Hindlimb muscle (tissue), 1 donor: ENCODE data around the gene TMTC1. TPM values are rescaled to one million over a fixed set of nuclear protein-coding genes. Genes with fewer than 3 reads are reported as not detected.
A peak's percentile ranks its signal among the peaks of the same experiment; 100 is the strongest.

ENCODE experiments used
- DNase-seq: peaks from one replicate; pipeline ENCODE4 v3.0.0-alpha.2; 2013
- polyA plus RNA-seq: library from polyadenylated mRNA; unstranded; fragments of 120-200 nt; gene quantifications from one replicate; pipeline ENCODE4 v1.2.1, GENCODE V29; 2013; ENCODE audit not compliant: insufficient read length

TMTC1 gene
- polyA plus RNA-seq, 1 donor: 57.0 TPM

- no peak for DNase-seq
Observed at GRCh38 chr12:29739279-29739991, 44.3 kb downstream of the TMTC1 start.

DNA sequence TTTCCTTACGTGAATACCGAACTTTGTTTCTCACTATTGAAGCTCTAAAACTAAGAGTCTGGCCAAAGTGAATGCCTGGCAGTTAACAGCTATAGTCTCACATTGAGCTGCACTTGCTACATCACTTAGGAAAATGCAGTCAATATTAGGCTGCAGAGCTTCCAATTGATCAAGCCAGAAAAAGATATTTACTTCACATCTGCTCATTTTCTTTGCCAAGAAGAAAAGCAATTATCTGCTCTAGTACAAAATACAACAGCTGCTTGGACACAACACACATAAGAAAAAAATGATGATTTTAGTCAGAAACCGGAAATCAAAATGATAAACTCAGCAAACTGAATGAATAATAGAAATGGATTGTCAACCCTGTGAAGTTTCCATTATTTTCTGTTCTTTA lies 45.4 kb downstream of the TMTC1 start:
- DNase-seq: peak; percentile 80

DNA sequence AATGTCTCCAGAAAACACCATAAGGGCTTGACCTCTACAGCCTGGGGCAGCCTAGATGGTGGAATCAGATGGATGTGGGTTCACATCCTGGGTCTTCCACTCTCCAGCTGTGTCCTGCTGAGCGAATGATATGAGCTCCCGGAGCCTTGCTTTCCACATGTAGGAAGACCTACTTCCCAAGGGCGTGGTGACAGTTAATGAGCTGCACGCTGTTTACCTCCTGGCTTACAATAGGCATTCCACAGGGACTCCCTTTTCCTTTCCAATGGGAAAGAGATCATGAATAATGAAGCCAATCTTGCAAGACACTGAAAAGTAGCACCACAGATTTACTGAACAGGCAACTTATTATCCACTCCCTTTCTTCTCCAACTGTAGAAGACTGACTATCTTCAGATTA lies 46.1 kb downstream of the TMTC1 start:
- DNase-seq: no peak

DNA sequence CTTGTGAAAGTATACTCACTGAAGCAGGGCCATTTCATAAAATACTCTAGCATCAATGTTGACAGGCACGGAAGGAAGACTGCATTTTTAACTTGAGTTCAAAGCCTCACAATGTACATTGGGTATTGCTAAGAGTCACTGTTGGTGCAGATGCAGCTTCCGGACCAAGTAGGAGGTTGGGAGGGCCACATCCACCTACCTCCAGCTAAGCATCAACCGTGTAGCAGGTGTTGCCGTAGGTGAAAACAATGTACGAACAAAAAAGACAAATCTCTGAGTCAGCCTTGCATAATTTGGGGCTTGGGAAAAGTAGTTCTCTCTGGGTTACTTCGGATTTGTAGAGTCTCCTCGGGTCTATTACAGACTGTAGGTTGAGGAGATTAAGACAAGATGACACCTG lies 48.1 kb downstream of the TMTC1 start:
- DNase-seq: no peak

DNA sequence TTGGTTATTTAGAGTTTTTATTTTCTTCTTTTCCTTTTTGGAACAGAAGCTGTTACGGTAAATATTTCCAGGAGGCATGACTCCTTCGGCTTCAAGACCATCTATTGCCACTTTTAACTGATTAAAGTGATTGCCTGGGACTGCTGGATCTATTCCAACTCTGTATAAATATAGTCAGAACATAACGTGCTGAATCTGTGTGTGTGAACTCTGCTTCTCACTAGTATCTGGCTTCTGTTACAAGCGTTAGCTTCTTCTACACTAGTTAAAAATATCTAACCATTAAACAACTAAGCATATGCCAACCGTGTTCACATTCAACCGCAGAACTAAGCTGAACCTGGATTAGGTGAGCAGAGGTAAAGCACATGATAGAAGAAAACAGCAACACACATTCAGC lies 49.0 kb downstream of the TMTC1 start:
- no peak for DNase-seq

GRCh38 chr12:29734305-29734704 lies 49.4 kb downstream of the TMTC1 start:
- no peak for DNase-seq

DNA sequence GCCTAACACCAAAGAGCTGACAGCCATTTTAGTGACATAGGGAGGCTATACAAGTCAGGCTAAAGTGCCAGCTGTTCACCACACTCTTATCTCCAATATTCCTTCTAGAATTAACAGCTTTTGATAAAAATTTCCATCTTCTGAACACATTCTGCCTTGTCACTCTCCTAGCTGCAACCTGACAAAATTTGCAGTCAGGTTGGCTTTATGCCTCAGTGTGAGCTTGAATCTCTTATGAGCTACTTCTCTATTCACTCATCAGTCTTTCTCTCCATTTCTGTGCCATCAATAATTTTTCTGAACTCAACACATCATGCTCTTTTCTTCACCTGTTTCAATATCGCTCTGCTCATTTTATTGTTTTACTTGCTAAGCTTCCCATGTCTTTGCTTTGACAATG lies 50.2 kb downstream of the TMTC1 start:
- no peak for DNase-seq

DNA sequence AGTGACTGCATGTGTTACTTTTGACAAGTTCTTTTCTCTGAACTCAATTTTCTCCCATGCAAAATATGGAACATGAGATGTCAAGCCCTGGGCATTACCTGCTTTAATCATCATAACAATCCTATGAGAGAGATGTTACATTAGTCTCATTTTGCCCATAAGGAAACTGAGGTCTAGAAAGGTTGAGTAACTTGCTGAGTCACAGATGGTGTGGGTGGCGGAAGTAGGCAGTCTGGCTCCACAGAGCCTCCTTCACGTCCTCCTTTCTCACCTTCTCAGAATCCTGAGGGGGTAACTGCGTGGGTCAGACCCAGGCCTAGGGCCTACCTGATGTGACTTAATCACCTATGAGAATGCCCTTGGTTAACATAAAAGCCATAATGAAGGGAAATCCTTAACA lies 50.7 kb downstream of the TMTC1 start:
- DNase-seq: no peak

- DNase-seq: no peak
Observed at GRCh38 chr12:29732593-29732992, 51.1 kb downstream of the TMTC1 start.

DNA sequence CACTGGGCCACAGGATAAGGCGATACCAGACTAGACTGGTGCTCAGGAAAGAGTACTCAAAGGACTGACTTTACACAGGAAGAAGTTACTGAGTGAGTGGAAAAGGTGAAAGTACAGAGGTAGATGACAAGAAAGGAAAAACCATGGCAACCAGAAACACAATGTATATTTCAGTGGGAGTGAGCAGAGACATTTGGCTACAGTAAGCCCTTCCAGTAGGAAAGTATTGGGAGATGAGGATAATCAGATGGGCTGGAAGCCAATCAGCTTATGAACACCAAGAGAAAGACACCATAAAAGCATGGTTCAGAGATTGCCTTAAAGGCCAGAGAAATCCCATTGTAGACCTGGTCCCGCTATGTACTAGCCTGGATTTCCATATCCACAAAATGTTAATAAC lies 51.6 kb downstream of the TMTC1 start:
- no peak for DNase-seq

DNA sequence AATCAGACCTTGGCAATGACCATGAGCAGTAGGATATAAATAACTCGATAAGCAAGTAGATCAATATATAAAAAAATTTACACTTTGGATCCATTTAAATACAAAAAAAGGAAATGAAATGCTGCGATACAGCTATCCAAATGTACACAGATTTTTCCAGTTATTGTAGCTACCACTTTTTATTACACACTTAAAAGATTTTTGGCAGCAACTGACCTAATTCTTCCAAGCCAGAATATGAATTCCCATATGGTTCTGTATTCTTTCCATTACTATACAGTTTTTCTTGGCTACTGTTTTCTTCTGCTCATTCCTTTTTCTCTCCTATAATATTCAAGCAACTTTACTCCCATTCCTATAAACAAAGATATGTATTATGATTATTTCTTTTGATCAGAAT lies 52.2 kb downstream of the TMTC1 start:
- peak; percentile 71 for DNase-seq

DNA sequence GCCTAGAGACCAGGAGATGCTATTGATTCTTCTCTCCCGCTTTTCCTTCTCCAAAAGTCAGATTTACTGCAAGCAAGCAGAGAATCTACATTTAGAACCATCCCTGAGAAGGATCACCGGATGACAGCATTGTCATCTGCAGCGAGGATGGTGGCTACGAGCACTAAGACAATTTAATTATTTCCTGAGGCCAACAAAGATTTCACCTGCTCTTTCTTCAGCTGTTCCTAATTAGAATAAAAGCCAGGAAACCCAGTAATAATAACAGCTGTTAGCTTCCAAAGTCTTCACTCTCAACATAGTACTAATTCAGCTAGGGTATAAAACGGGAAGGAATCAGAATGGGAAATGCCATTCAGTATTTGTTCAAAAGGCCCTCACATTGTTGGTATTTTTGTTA lies 53.3 kb downstream of the TMTC1 start:
- no peak for DNase-seq

DNA sequence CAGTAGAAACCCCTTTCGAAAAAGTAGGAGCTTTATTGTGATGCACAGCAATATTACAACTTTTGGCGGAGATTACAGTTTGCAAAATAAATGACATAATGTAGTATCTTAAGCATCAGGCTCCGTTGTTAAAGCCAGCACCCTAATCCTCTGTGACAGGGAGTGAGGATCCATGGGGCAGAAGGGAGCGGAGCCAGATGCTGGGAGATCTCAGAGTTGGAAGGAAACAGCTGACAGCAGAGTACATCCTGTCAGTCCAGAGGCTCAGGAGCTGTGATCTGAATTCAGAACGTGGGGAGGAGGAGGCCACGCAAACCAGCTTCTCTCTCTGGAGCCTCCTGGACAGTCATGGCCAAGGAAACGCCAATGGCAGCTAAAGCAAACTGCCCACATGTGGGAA lies 55.7 kb downstream of the TMTC1 start:
- DNase-seq: no peak

DNA sequence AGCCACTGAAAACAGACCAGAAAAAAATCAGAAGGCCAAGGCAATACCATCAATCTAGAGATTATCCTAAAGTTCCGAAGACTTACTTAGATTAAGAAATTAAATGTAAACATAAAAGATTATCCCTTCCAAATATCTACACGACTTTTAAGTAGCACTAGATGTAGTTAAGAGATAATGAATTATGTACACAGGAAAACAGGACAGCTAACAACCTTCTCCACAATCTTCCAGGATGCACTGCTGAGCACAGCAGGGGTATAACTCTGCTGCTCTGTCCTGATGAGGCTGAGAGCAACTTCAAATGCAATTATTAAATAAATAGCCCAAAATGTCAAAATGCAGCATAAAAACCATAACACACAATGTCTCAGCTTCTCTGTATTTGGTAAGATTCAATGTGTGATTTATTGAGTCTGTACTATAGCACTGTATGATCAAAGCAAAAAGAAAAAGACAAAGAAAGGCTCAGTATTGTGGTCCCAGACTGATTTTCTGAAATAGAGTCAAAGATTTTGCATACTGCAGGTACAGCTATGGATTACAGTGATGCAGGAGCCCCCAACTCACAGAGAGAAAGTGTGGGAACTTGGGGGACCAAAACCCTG lies 56.9 kb downstream of the TMTC1 start:
- no peak for DNase-seq

DNA sequence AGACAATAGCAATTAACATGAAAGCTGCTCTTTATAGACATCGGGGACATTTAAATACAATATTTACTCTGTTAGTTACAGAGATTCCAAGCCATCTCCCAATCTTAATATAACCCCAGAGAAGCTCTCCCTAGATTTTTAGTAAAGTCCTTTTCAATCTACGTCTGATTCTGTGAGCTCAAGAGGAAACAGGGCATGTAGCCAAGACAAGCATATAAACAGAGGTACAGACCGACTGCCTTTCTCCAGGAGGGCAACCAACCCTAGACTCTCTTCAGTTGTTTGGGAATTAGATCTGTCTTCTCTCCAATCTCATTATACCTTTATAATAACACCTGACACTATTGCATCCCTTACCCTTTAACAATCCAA lies 57.4 kb downstream of the TMTC1 start:
- DNase-seq: no peak

DNA sequence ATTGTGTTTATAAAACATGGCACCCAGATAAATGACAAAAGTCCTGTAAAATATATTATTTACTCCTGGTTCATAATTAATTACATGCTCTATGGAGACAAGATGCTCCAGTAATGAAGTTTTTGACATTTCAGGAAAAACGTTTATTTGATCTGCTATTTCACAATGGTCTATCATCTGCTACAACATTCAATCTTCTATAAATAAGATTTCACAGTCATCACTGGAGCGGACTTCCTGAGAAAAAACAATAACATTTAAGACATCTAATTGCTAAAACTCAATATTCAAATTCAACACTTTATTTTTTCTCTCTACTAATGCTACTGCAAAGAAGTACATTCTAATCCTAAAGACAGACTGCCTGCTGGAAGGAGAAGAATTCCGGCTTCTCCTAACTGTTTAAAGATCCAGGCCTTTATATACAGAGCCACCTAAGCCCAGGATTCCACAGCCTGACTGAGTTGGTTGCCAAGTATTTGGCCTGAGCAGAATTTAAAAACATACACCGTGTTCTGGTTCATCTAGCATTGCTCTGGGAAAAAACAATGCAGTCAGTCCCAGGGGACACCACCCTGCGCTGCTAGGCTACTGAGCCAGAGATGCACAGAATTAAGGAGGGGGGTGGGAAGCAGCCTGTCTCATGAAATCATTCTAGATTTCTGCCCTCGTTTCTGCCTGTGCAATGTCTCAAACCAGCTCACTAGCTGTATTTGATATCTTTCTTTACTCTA lies 58.0 kb downstream of the TMTC1 start:
- no peak for DNase-seq

DNA sequence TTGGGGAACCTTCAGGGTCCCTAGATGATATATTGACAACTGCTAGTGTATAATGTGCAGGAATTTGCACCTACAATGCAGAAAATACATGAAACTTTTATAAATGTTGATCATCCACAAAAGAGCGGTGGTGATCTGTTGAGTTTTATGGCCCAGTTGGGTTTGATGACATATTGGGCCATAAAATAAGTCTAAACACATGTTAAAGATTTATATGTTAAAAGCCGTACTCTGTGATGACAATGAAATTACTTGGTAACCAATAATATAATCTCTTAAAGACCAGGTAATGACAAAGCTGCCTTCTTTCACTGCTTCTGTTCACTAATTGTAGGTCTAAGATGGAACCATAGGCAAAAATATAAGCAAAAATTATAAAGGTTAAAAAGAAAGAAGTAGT lies 61.6 kb downstream of the TMTC1 start:
- no peak for DNase-seq

DNA sequence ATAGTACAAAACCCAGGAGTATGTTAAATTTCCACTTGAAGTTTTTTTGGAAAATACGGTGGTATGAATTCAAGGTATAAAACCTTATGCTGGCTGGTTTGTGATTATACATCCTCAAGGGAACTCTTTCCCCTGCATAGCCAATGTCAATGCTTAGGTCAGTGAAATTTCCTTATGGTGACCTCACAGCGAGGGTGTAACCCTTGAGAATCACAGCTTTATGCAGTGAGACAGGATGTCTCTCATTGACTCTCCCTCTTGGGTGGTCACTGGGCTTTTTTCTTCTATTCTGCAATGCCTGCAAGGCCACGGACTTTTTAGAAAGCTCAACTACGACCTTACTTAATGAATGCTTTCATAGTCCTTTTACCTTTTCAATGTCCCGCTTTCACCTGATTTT lies 64.4 kb downstream of the TMTC1 start:
- no peak for DNase-seq

GRCh38 chr12:29717540-29718100 lies 66.1 kb downstream of the TMTC1 start:
- no peak for DNase-seq

- no peak for DNase-seq
Observed at GRCh38 chr12:29714966-29715365, 68.8 kb downstream of the TMTC1 start.

DNA sequence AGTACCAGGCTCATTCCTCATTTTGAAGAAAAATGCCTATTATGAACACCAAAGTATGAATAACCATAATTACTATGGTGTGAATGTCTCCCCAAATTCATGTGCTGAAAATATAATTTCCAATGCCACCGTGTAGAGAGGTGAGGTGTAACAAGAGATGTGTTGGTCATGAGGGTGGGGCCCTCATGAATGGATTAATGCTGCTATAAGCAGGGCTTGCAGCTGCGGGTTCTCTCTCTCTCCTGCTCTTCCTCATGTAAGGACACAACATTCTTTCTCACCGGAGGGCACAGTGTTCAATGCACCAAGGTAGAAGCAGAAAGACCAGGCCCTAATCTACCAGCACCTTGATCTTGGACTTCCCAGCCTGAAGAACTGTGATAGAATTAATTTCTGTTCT lies 70.0 kb downstream of the TMTC1 start:
- DNase-seq: no peak

DNA sequence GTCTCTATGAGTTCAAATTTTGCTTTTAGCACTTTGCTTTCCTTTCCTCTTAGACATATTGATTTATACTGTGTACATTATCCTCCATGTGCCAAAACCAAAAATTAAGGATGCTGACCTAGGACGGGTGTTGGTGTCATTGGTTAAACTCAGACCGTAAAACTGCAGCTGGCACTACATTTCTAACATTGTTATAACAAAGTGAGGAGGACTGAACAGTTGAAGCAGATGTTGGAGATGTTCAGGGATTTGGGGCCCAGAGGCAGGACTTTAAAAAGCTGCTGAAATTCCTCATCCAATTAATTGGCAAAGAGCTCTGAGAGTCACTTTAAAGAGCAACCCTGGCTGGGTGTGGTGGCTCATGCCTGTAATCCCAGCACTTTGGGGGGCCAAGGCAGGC lies 72.4 kb downstream of the TMTC1 start:
- DNase-seq: no peak

DNA sequence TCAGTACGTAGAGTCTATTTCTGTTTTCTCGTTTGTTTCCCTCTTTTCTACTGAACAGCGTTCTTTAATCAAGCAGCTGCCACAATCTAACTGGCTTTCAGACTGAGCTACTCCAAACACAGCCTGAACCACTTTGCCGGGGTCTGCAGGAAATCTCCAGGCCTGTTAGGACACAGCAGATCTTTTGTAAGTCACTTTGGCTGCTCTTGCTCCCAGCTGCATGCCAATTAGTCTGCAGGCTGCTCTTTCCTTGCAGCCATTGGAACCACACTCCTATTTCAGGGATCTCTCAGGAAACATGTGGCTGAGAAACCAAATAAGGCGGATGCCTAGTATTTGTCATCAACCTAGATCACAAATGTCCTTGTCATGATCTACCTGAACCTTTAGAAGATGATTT lies 73.6 kb downstream of the TMTC1 start:
- DNase-seq: peak; percentile 26

DNA sequence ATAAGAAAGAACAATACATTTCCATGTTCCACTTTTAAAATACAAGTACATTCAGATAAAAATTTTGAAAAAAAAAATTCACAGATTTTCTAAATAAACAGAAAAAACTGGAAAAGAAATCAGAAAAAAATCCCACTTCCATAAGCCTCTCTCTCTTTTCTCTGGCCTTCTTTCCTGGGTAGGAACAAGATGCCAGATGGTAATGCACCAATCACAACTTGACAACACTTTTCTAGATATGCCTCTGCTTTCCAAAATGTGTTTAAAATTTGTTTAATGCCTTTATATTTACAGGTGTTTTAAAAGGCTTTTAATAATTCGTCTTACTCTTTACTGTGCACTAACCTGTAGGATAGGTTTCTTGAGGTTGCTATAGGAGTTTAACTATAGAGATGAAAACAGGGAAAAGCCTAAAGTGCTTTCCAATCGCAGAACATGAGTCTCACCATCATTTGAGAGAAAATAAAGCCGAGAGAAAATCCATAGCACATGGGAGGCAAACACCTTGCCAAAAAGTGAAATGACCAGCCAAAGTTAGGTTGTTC lies 74.2 kb downstream of the TMTC1 start:
- no peak for DNase-seq
